A549 treated with Hydrocortisone at 1 μM for 4 hours (cell line): ENCODE results near the gene EPB41L5. TPM values are rescaled to one million over a fixed set of nuclear protein-coding genes. Genes with fewer than 3 reads are reported as not detected.

ENCODE experiments used
- total RNA-seq: library from RNA; stranded (reverse); fragments of 200-300 nt; extraction: Qiagen RNA extraction; gene quantifications from 5 replicates; pipeline ENCODE4 v1.2.3, GENCODE V29; 2022

EPB41L5 gene
- total RNA-seq, result 3.4 to 5.9 TPM (median 4.3 TPM) in 5 replicates

DNA sequence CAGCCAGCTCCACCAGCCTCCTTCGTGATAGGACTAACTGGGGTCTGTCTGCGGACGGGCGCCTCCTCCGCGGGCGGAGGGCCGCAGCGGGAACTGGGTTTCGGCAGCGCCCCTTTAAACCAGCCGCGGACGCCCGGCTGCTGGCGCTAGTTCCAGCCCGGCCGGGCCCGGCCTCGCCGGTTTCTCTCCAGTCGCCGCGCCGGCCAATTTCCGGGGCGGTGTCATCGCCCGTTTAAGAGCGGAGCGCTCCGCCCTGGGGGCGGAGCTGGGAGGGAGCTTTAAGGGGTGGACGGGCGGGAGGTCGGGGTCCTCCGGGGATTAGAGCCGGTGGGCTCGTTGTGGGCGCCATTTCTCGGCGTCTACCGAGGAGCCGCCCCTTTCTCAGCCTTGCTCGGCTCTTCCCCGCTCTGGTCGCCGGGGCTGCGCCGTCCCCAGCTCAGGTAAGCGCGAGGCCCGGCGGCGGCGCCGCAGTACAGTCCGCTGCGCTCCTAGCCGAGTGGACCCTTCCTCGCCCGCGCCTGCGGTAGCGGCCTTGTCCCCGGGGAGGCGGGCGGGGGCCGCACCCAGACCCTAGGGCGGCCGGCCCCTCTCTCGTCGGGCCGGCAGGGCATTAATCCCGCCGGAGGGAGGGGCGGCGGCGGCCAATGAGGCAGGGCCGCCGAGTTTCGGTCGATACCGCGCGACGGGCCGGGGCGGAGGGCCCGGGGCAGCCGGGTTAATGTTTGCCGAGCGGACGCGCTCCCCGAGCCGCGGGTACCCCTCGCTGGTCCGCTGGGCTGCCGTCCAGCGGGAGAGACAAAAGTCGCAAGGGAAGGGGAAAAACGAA is at the start of gene EPB41L5:
Gene EPB41L5, plus strand, starts transcription at position 307 of the 826 bp plus-strand sequence. CDS start 6,008 bp downstream, outside the sequence.

DNA sequence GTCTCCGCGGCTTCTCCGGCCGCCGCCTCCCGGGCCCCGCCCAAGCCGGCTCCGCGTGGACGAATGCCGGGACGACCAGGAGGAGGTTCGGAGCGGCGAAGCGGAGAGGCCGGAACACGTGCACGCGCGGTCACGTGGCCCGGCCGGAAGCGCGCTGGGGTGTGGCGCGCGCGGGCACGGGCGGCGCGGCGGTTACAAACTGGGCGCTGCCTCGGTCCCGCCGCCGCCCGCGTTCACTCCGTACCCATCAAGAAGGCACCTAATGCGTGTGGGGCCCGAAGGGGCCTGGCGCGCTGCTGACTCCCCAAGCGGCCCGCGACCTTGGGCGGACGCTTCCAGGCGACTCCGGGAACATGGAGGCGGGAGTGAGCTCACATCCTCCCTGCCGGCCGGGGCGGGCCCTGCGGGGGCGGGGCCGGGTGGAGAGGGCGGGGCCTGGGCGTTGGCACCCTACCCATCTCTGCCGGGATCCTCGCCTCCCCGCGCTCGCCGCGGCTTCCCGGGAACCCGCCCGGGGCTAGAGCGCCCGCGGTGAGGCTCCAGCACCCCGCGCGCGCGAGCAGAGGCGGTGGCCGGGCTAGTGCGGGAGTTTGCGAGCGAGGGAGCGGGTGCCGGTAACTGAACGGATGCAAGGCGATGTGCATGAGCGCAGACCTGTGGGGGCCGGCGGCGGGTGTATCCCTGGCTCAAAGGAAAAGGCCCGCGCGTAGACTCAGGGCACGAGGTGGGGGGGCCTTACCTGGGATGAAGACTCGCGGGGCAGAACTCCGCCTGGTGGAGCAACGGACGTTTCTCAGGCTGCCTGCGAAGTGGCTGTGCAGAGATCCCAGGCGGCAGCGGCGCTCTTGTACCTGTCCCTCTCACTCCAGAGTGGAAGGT is 210.4 kb downstream of the EPB41L5 start, which contains the start of gene TMEM185B:
Gene TMEM185B, minus strand, starts transcription at position 367 of the 879 bp plus-strand sequence. CDS start 424 bp downstream, outside the sequence.

Other genes starting within 250 kb of the EPB41L5 start
- 45.0 to 48.4 TPM (median 47.0 TPM) in 5 replicates for gene TMEM185B, start 210.3 kb downstream of the EPB41L5 start, total RNA-seq
- gene RALB, start 239.8 kb downstream of the EPB41L5 start, total RNA-seq, result 57.1 to 81.1 TPM (median 63.1 TPM) in 5 replicates